OCI-LY3 (cell line): ENCODE measurements around the gene RPS6KA2.

Source experiments
- H2AFZ ChIP-seq: fragments of 200-600, 300-600 bp; shearing (Covaris generic); 2 replicates; pipeline ENCODE4 v1.6.0; 2014; ENCODE audit warnings: antibody characterized with exemption, low read depth, low read length
- H3K27ac ChIP-seq: fragments of 200-600, 300-600 bp; sonication (generic); 2 replicates; pipeline ENCODE4 v1.5.1; 2014; ENCODE audit warnings: mild to moderate bottlenecking, low read length, moderate library complexity, mixed read lengths
- H3K27me3 ChIP-seq: fragments of 200-600, 300-600 bp; sonication (generic); 2 replicates; pipeline ENCODE4 v1.6.1; 2014; ENCODE audit warnings: low read depth, low read length, mixed read lengths
- H3K36me3 ChIP-seq: fragments of 200-600, 300-600 bp; sonication (generic); replicated peaks from 2 replicates; pipeline ENCODE3; 2014; ENCODE audit warnings: low read depth, low read length, mixed read lengths
- H3K4me1 ChIP-seq: fragments of 300-600, 200-600 bp; sonication (generic); 2 replicates; pipeline ENCODE4 v1.6.1; 2014; ENCODE audit warnings: low read length, mixed read lengths
- H3K4me2 ChIP-seq: fragments of 200-600, 300-600 bp; sonication (generic); 2 replicates; pipeline ENCODE4 v1.6.1; 2014; ENCODE audit warnings: low read length, mixed read lengths
- H3K4me3 ChIP-seq: fragments of 300-600, 200-600 bp; sonication (generic); 2 replicates; pipeline ENCODE4 v1.5.1; 2014; ENCODE audit warnings: antibody characterized with exemption, mild to moderate bottlenecking, low read length, moderate library complexity
- H3K79me2 ChIP-seq: fragments of 300-600, 200-600 bp; shearing (Covaris generic); 2 replicates; pipeline ENCODE4 v1.6.1; 2014; ENCODE audit warnings: mild to moderate bottlenecking, low read length, mixed read lengths
- H3K9ac ChIP-seq: fragments of 300-600, 200-600 bp; shearing (Covaris generic); 2 replicates; pipeline ENCODE4 v1.6.0; 2014; ENCODE audit warnings: mild to moderate bottlenecking, low read length, moderate library complexity
- H3K9me3 ChIP-seq: fragments of 200-600, 300-600 bp; shearing (Covaris generic); 2 replicates; pipeline ENCODE4 v1.6.1; 2014; ENCODE audit warnings: low read length, mixed read lengths; ENCODE audit not compliant: insufficient read depth
- H4K20me1 ChIP-seq: fragments of 200-600, 300-600 bp; sonication (generic); 2 replicates; pipeline ENCODE4 v1.6.1; 2016; ENCODE audit warnings: low read length, mixed read lengths; ENCODE audit not compliant: insufficient read depth
- EZH2phosphoT487 ChIP-seq: fragments of 200-600 bp; shearing (Covaris generic); IDR thresholded peaks from 2 replicates; pipeline ENCODE4 v1.6.1; 2018; ENCODE audit warnings: antibody characterized with exemption, mixed run types, low read depth
- TF ChIP-seq, protein P1 (sequence below): fragments of 200-600, 300-600 bp; sonication (generic); IDR thresholded peaks from 2 replicates; pipeline ENCODE4 v1.5.1; 2014; ENCODE audit warnings: antibody characterized with exemption, low read length, low read depth

The RPS6KA2 gene

DNA sequence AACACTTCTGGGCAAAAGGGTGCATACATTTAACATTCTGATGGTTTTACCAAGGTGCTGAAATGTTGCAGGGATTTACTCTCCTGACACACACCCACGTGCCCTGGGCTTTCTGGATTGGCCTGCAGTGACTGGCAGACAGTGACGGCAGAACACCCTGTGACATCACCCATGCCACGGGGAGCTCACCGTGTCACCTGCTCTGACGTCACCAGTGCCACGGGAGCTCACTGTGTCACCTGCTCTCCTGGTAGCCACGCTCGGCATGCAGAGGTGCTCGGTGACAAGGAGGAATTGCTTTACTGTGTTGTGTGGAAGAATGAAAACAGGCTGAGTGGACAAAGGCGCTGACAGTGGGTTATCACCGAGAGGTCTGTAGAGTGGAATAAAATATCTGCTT is 139.9 kb downstream of the RPS6KA2 start:
- H3K4me1 ChIP-seq: no peaks in the 10 kb centered on the region
- no peaks in the 10 kb centered on the region for H4K20me1 ChIP-seq
- no peaks in the 10 kb centered on the region for H3K36me3 ChIP-seq
- no peaks in the 10 kb centered on the region for H3K79me2 ChIP-seq
- H3K27ac ChIP-seq: no peak overlapping the region
- H3K9me3 ChIP-seq: no peaks in the 10 kb centered on the region
- no peak for TF ChIP-seq EZH2phosphoT487
- TF ChIP-seq, protein P1, sequence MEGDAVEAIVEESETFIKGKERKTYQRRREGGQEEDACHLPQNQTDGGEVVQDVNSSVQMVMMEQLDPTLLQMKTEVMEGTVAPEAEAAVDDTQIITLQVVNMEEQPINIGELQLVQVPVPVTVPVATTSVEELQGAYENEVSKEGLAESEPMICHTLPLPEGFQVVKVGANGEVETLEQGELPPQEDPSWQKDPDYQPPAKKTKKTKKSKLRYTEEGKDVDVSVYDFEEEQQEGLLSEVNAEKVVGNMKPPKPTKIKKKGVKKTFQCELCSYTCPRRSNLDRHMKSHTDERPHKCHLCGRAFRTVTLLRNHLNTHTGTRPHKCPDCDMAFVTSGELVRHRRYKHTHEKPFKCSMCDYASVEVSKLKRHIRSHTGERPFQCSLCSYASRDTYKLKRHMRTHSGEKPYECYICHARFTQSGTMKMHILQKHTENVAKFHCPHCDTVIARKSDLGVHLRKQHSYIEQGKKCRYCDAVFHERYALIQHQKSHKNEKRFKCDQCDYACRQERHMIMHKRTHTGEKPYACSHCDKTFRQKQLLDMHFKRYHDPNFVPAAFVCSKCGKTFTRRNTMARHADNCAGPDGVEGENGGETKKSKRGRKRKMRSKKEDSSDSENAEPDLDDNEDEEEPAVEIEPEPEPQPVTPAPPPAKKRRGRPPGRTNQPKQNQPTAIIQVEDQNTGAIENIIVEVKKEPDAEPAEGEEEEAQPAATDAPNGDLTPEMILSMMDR: no peak
- no peak overlapping the region for H2AFZ ChIP-seq
- H3K4me3 ChIP-seq: no peak overlapping the region
- no peak overlapping the region for H3K4me2 ChIP-seq
- H3K9ac ChIP-seq: no peak overlapping the region
- H3K27me3 ChIP-seq: no peaks in the 10 kb centered on the region

GRCh38 chr6:166486536-166486880 is 140.5 kb downstream of the RPS6KA2 start:
- Histone ChIP-seq H3K4me1 (no peaks in the 10 kb centered on the region), H2AFZ (no peak overlapping the region), H3K27ac (no peak overlapping the region), H3K27me3 (no peaks in the 10 kb centered on the region), H3K9me3 (no peaks in the 10 kb centered on the region), H3K79me2 (no peaks in the 10 kb centered on the region), H3K9ac (no peak overlapping the region), H3K4me3 (no peak overlapping the region), H4K20me1 (no peaks in the 10 kb centered on the region), H3K4me2 (no peak overlapping the region), H3K36me3 (no peaks in the 10 kb centered on the region)
- TF ChIP-seq, protein P1: no peak
- TF ChIP-seq EZH2phosphoT487: no peak

DNA sequence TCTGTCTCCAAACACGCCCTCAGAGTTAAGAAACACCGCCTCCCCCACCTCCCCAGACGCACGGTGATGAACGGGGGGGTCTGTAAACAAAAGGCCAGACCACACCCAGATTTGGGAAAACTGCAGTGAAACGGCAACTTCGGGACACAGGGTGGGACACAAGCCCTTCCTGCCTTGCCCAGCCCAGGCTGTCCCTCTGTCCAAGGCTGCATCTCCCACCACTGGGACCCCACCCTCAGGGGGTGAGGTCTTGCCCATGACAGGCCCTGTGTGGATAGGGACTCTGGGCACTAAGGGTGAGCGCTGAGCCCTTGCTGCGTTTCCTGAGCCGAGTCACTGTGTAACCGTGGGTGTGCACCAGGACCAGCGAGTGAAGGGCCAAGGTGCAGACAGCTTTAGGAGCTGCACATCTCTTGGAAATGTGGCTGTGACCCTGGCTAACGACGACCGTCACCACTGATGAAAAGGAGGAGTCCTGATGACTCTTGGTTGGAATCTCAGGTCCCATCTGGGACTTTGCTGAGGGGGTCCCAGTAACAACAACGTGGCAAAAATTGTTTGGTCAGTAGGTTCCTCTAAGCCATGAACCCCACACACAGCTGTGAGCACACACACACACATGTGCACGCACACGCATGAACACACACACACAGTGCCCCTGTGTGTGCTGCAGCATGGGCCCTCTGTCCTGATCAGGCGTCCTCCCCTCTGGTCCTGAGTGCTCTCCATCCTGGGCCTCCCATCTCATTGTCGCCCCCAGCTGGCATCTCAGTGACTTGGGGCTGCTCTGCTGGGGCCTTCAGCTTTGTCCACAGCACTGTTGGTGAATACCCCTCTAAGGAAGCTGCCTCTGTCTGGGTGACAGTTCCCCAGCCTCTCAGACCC is 141.2 kb downstream of the RPS6KA2 start:
- no peaks in the 10 kb centered on the region for H3K79me2 ChIP-seq
- no peak overlapping the region for H3K4me2 ChIP-seq
- H3K9me3 ChIP-seq: no peaks in the 10 kb centered on the region
- H2AFZ ChIP-seq: no peak overlapping the region
- no peak for TF ChIP-seq EZH2phosphoT487
- TF ChIP-seq, protein P1: no peak
- no peak overlapping the region for H3K9ac ChIP-seq
- H3K4me3 ChIP-seq: no peak overlapping the region
- H4K20me1 ChIP-seq: no peaks in the 10 kb centered on the region
- H3K4me1 ChIP-seq: no peaks in the 10 kb centered on the region
- H3K27ac ChIP-seq: no peak overlapping the region
- no peaks in the 10 kb centered on the region for H3K36me3 ChIP-seq
- H3K27me3 ChIP-seq: no peaks in the 10 kb centered on the region

- Histone ChIP-seq H3K36me3 (no peaks in the 10 kb centered on the region), H4K20me1 (no peaks in the 10 kb centered on the region), H3K4me1 (no peaks in the 10 kb centered on the region), H3K79me2 (no peaks in the 10 kb centered on the region), H3K9ac (no peak overlapping the region), H3K9me3 (no peaks in the 10 kb centered on the region), H3K4me2 (no peak overlapping the region), H3K27ac (no peak overlapping the region), H3K27me3 (no peaks in the 10 kb centered on the region), H3K4me3 (no peak overlapping the region), H2AFZ (no peak overlapping the region)
- TF ChIP-seq, protein P1: no peak
- TF ChIP-seq EZH2phosphoT487: no peak
These were observed 142.2 kb downstream of the RPS6KA2 start for GRCh38 chr6:166484863-166485262.
